Nephron (organoid): Measurements from ENCODE around the gene PPARG.

Source experiments
- H3K27ac Mint-ChIP-seq, 3 experiments: 2 replicates each; pipeline ENCODE4 v1.8.0; 2020; ENCODE audit warnings: mixed read lengths in 3 of 3, mild to moderate bottlenecking in 2 of 3, moderate library complexity in 1 of 3
- H3K27me3 Mint-ChIP-seq: 2 replicates; pipeline ENCODE4 v1.8.0; 2021; ENCODE audit warnings: low read depth, mild to moderate bottlenecking, moderate library complexity, mixed read lengths
- H3K36me3 Mint-ChIP-seq: 2 replicates; pipeline ENCODE4 v1.8.0; 2020; ENCODE audit warnings: low read depth, mixed read lengths
- H3K4me1 Mint-ChIP-seq: 2 replicates; pipeline ENCODE4 v1.8.0; 2020; ENCODE audit warnings: mixed read lengths
- H3K4me3 Mint-ChIP-seq, 3 experiments: 2 replicates each; pipeline ENCODE4 v1.8.0; 2020; ENCODE audit warnings: mild to moderate bottlenecking in 3 of 3, mixed read lengths in 3 of 3, moderate library complexity in 2 of 3
- H3K9me3 Mint-ChIP-seq: 2 replicates; pipeline ENCODE4 v1.8.0; 2020; ENCODE audit warnings: mixed read lengths
- TF ChIP-seq, protein P1 (sequence below), 3 experiments: fragments of 200-600 bp; sonication (generic); IDR thresholded peaks; one replicate each; pipeline ENCODE4 v1.5.0; 2021; ENCODE audit warnings: antibody characterized with exemption in 3 of 3; ENCODE audit not compliant: unreplicated experiment in 3 of 3

Gene PPARG

DNA sequence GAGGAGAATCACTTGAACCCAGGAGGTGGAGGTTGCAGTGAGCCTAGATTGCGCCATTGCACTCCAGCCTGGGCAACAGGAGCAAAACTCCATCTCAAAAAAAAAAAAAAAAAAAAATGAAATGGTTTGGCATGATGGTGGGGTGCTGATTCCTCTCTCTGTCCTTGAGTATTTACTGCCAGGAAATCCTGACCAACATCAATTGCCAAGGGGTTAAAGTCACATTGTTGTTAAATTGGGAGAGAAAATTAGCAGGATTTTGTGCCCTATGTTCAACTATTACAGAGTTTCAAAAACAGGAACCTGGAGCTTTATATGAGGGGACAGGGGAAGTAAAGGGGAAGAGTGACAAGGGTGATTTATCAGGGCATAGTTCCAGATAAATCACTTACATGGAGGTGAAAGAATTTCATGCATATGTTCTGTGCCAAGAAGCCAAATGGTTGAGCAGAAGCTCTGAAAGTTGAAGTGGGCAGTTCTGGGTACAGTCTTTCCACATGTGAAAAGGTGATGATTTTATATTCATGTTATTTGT, 124.9 kb downstream of the PPARG start:
- H3K9me3 Mint-ChIP-seq, result no peaks in the 10 kb centered on the region
- H3K27me3 Mint-ChIP-seq, result peaks cover 19% of the 10 kb centered on the region
- H3K27ac Mint-ChIP-seq, result no peak overlapping the region
- H3K4me3 Mint-ChIP-seq, result no peak overlapping the region
- H3K36me3 Mint-ChIP-seq, result peaks cover 6% of the 10 kb centered on the region
- H3K4me1 Mint-ChIP-seq, result peaks cover 3% of the 10 kb centered on the region
- TF ChIP-seq, protein P1, sequence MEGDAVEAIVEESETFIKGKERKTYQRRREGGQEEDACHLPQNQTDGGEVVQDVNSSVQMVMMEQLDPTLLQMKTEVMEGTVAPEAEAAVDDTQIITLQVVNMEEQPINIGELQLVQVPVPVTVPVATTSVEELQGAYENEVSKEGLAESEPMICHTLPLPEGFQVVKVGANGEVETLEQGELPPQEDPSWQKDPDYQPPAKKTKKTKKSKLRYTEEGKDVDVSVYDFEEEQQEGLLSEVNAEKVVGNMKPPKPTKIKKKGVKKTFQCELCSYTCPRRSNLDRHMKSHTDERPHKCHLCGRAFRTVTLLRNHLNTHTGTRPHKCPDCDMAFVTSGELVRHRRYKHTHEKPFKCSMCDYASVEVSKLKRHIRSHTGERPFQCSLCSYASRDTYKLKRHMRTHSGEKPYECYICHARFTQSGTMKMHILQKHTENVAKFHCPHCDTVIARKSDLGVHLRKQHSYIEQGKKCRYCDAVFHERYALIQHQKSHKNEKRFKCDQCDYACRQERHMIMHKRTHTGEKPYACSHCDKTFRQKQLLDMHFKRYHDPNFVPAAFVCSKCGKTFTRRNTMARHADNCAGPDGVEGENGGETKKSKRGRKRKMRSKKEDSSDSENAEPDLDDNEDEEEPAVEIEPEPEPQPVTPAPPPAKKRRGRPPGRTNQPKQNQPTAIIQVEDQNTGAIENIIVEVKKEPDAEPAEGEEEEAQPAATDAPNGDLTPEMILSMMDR (IDR thresholded peaks at IDR 0.05; ENCODE audit: unreplicated experiment in 3 of 3), result no peak

DNA sequence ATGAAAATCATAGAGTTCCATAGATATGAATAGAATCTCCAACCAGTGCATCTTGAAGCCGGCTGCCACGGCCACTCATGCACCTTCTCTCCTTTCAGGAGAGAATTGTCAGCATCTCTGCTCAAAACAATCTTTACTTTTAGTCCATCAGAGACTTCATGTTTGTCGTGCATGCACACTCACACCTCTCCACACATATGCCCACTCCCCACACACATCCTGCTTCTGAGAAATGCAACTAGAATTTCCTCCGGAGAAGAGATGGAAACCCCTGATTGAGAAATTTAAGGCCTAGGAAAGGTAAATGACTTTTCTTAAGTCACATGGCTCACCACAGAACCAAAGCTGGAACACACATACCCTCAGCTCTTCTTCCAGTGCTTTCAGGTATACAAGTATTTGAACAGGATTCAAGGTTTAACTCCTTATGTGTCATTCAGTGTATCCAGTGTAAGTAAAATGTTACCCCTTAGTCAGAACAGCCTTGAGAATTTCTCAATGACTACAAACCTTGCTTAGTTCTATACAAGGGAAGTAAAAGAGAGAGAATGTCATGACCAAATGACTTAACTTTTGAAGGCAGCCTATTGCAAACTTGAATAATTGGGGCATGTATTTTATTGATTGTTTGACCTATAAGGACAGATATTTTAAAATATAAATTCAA, 126.3 kb downstream of the PPARG start:
- Mint-ChIP-seq H3K36me3 (peaks cover 6% of the 10 kb centered on the region), H3K9me3 (no peaks in the 10 kb centered on the region), H3K4me3 (no peak overlapping the region), H3K27ac (no peak overlapping the region), H3K27me3 (peaks cover 15% of the 10 kb centered on the region), H3K4me1 (peaks cover 5% of the 10 kb centered on the region)
- TF ChIP-seq, protein P1 (IDR thresholded peaks at IDR 0.05; ENCODE audit: unreplicated experiment in 3 of 3), result no peak

DNA sequence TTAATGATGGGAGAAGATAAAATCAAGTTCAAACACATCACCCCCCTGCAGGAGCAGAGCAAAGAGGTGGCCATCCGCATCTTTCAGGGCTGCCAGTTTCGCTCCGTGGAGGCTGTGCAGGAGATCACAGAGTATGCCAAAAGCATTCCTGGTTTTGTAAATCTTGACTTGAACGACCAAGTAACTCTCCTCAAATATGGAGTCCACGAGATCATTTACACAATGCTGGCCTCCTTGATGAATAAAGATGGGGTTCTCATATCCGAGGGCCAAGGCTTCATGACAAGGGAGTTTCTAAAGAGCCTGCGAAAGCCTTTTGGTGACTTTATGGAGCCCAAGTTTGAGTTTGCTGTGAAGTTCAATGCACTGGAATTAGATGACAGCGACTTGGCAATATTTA, 127.9 kb downstream of the PPARG start:
- Mint-ChIP-seq H3K9me3 (no peaks in the 10 kb centered on the region), H3K27me3 (peaks cover 17% of the 10 kb centered on the region), H3K4me3 (no peak overlapping the region), H3K27ac (peak overlapping the region in 1 of 3 experiments; percentile 18), H3K36me3 (no peaks in the 10 kb centered on the region), H3K4me1 (peaks cover 19% of the 10 kb centered on the region)
- TF ChIP-seq, protein P1 (IDR thresholded peaks at IDR 0.05; ENCODE audit: unreplicated experiment in 3 of 3), result no peak

DNA sequence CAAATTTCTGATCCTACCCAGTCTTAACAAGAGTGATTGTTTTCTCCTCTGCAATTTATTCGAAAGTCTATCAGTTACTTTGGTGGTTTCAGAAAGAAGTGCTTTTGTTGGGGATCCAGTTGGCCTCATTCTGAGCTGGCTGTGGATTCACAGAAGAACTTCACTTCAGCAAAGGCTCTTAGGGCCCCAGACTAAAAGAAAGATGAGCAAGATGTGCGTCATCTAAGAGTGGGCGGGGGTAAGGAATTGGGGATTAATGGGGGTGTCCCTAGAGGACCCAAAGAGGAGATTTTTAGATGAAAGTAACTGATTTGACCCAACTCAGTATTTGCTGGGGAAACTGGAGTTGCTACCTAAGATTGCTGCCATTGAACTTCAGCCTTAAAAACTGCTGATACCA, 131.5 kb downstream of the PPARG start:
- H3K4me3 Mint-ChIP-seq, result no peak overlapping the region
- H3K4me1 Mint-ChIP-seq, result peaks cover 44% of the 10 kb centered on the region
- H3K27me3 Mint-ChIP-seq, result peaks cover 15% of the 10 kb centered on the region
- TF ChIP-seq, protein P1 (IDR thresholded peaks at IDR 0.05; ENCODE audit: unreplicated experiment in 3 of 3), result no peak
- peak overlapping the region in 2 of 3 experiments; percentile 85 to 94 for H3K27ac Mint-ChIP-seq
- H3K36me3 Mint-ChIP-seq, result no peaks in the 10 kb centered on the region
- H3K9me3 Mint-ChIP-seq, result no peaks in the 10 kb centered on the region

GRCh38 chr3:12421132-12421531, 132.3 kb downstream of the PPARG start:
- Mint-ChIP-seq H3K4me3 (no peak overlapping the region), H3K4me1 (peaks cover 49% of the 10 kb centered on the region), H3K9me3 (no peaks in the 10 kb centered on the region), H3K27ac (peak overlapping the region; percentile 85 to 95 (median 94)), H3K36me3 (no peaks in the 10 kb centered on the region), H3K27me3 (peaks cover 14% of the 10 kb centered on the region)
- TF ChIP-seq, protein P1 (IDR thresholded peaks at IDR 0.05; ENCODE audit: unreplicated experiment in 3 of 3), result no peak

- no peaks in the 10 kb centered on the region for H3K36me3 Mint-ChIP-seq
- H3K27ac Mint-ChIP-seq, result peak overlapping the region; percentile 16 to 90 (median 71)
- peaks cover 65% of the 10 kb centered on the region for H3K4me1 Mint-ChIP-seq
- TF ChIP-seq, protein P1 (IDR thresholded peaks at IDR 0.05; ENCODE audit: unreplicated experiment in 3 of 3), result no peak
- peaks cover 11% of the 10 kb centered on the region for H3K27me3 Mint-ChIP-seq
- no peak overlapping the region for H3K4me3 Mint-ChIP-seq
- no peaks in the 10 kb centered on the region for H3K9me3 Mint-ChIP-seq
Measured at GRCh38 chr3:12423131-12423530, 134.3 kb downstream of the PPARG start.
